HCT116 (cell line): ENCODE measurements around the gene TMED7.

Source experiments
- EGR1 ChIP-seq: IDR thresholded peaks from 2 replicates; pipeline ENCODE4 v1.6.1; 2012; ENCODE audit warnings: low read depth
- EZH2 ChIP-seq: fragments of 200-600 bp; sonication (generic); IDR thresholded peaks from 2 replicates; pipeline ENCODE4 v1.6.1; 2017; ENCODE audit warnings: antibody characterized with exemption, mixed run types
- EZH2phosphoT487 ChIP-seq: fragments of 200-600 bp; IDR thresholded peaks from 2 replicates; pipeline ENCODE4 v1.6.1; 2018; ENCODE audit warnings: antibody characterized with exemption, borderline replicate concordance
- FOSL1 ChIP-seq: IDR thresholded peaks from 2 replicates; pipeline ENCODE4 v1.6.1; 2012; ENCODE audit warnings: low read depth
- MAX ChIP-seq: IDR thresholded peaks from 2 replicates; pipeline ENCODE4 v1.6.1; 2012
- POLR2A ChIP-seq: IDR thresholded peaks from 2 replicates; pipeline ENCODE4 v1.7.0; 2011; ENCODE audit warnings: borderline replicate concordance; ENCODE audit not compliant: insufficient read depth, insufficient read length; ENCODE audit errors: extremely low read depth
- POLR2AphosphoS5 ChIP-seq: IDR thresholded peaks from 2 replicates; pipeline ENCODE4 v1.6.1; 2011; ENCODE audit warnings: mild to moderate bottlenecking, low read depth, low read length, moderate library complexity
- RAD21 ChIP-seq: IDR thresholded peaks from 2 replicates; pipeline ENCODE4 v1.6.1; 2012; ENCODE audit warnings: low read depth, mild to moderate bottlenecking
- SP1 ChIP-seq: IDR thresholded peaks from 2 replicates; pipeline ENCODE4 v1.6.1; 2012; ENCODE audit warnings: low read depth
- YY1 ChIP-seq: IDR thresholded peaks from 2 replicates; pipeline ENCODE4 v1.6.1; 2011; ENCODE audit warnings: low read length, low read depth, moderate library complexity, mild to moderate bottlenecking; ENCODE audit not compliant: insufficient replicate concordance; ENCODE audit errors: extremely low read depth
- TF ChIP-seq, protein P1 (sequence below), 3 experiments: fragments of 200-600 bp in 1 of 3; sonication (generic) in 1 of 3; IDR thresholded peaks in 2 of 3; conservative IDR thresholded peaks in 1 of 3; 2 replicates each; pipeline ENCODE4 v1.5.1; 2012 to 2017; ENCODE audit warnings: low read depth in 2 of 3, low read length in 2 of 3, antibody characterized with exemption in 1 of 3, borderline replicate concordance in 1 of 3, control low read depth in 1 of 3, mild to moderate bottlenecking in 1 of 3, mixed read lengths in 1 of 3, mixed run types in 1 of 3, moderate library complexity in 1 of 3; ENCODE audit not compliant: insufficient read depth in 1 of 3
- TF ChIP-seq, protein P2 (sequence below): IDR thresholded peaks from 2 replicates; pipeline ENCODE4 v1.6.1; 2012

GRCh38 chr5:115607935-115608334 lies 17.9 kb downstream of the TMED7 start:
- no peak for TF ChIP-seq POLR2A
- TF ChIP-seq, protein P1, sequence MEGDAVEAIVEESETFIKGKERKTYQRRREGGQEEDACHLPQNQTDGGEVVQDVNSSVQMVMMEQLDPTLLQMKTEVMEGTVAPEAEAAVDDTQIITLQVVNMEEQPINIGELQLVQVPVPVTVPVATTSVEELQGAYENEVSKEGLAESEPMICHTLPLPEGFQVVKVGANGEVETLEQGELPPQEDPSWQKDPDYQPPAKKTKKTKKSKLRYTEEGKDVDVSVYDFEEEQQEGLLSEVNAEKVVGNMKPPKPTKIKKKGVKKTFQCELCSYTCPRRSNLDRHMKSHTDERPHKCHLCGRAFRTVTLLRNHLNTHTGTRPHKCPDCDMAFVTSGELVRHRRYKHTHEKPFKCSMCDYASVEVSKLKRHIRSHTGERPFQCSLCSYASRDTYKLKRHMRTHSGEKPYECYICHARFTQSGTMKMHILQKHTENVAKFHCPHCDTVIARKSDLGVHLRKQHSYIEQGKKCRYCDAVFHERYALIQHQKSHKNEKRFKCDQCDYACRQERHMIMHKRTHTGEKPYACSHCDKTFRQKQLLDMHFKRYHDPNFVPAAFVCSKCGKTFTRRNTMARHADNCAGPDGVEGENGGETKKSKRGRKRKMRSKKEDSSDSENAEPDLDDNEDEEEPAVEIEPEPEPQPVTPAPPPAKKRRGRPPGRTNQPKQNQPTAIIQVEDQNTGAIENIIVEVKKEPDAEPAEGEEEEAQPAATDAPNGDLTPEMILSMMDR (IDR thresholded peaks at IDR 0.05 in 2 of 3, conservative IDR thresholded peaks at IDR 0.05 in 1 of 3; ENCODE audit: borderline replicate concordance in 1 of 3, insufficient read depth in 1 of 3, low read depth in 2 of 3, low read length in 2 of 3) = no peak
- TF ChIP-seq, protein P2, sequence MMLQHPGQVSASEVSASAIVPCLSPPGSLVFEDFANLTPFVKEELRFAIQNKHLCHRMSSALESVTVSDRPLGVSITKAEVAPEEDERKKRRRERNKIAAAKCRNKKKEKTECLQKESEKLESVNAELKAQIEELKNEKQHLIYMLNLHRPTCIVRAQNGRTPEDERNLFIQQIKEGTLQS = no peak
- no peak for TF ChIP-seq RAD21
- TF ChIP-seq POLR2AphosphoS5 = no peak
- TF ChIP-seq EZH2phosphoT487 = no peak
- TF ChIP-seq YY1 = no peak
- no peak for TF ChIP-seq SP1
- TF ChIP-seq FOSL1 = no peak
- no peak for TF ChIP-seq MAX
- no peak for TF ChIP-seq EZH2
- TF ChIP-seq EGR1 = no peak
